Measurements from ENCODE around the gene VEZF1.
A peak's percentile ranks its signal among the peaks of the same experiment; 100 is the strongest.
"Not testable (repeated sequence)": the region's sequence is repeated elsewhere in the genome, so short reads cannot be mapped to it uniquely, and the experiment has no call there.

The VEZF1 gene

GRCh38 chr17:57997085-57997809, 9.2 kb upstream of the VEZF1 start:
- no peak for DNase-seq

GRCh38 chr17:57995076-57995956, 7.3 kb upstream of the VEZF1 start:
- peak; percentile 76 for DNase-seq

- DNase-seq: no peak
These were observed 6.4 kb upstream of the VEZF1 start for GRCh38 chr17:57994436-57994835.

GRCh38 chr17:57993471-57994365, 5.7 kb upstream of the VEZF1 start:
- DNase-seq: no peak

- no peak for DNase-seq
These were observed 3.5 kb upstream of the VEZF1 start for GRCh38 chr17:57991537-57991936.

- no peak for DNase-seq
These were observed 2.0 kb upstream of the VEZF1 start for GRCh38 chr17:57990037-57990436.

GRCh38 chr17:57988301-57989250, 522 bp upstream of the VEZF1 start:
- DNase-seq: peak; percentile 54

GRCh38 chr17:57986841-57987580, 1.0 kb downstream of the VEZF1 start:
- no peak for DNase-seq

- DNase-seq: no peak
These were observed 2.4 kb downstream of the VEZF1 start for GRCh38 chr17:57985675-57985974.

- no peak for DNase-seq
These were observed 2.9 kb downstream of the VEZF1 start for GRCh38 chr17:57984936-57985674.

GRCh38 chr17:57984261-57984890, 3.7 kb downstream of the VEZF1 start:
- DNase-seq: no peak

GRCh38 chr17:57983446-57983845, 4.6 kb downstream of the VEZF1 start:
- DNase-seq: no peak

GRCh38 chr17:57982452-57983170, 5.4 kb downstream of the VEZF1 start:
- DNase-seq: no peak

- no peak for DNase-seq
These were observed 7.5 kb downstream of the VEZF1 start for GRCh38 chr17:57980522-57980921.

GRCh38 chr17:57979076-57979475, 9.0 kb downstream of the VEZF1 start:
- DNase-seq: no peak

GRCh38 chr17:57976594-57976993, 11.5 kb downstream of the VEZF1 start:
- DNase-seq: no peak

GRCh38 chr17:57975044-57975443, 13.0 kb downstream of the VEZF1 start:
- no peak for DNase-seq

- not testable (repeated sequence) for DNase-seq
These were observed 13.8 kb downstream of the VEZF1 start for GRCh38 chr17:57974053-57974824.

GRCh38 chr17:57972151-57972550, 15.9 kb downstream of the VEZF1 start:
- no peak for DNase-seq

Data from NCI-H2081 treated with DMSO at 0.1 percent for 48 hours (cell line).